Lung (tissue), 12 donors: ENCODE data around the gene ZDHHC7. TPM values are rescaled to one million over a fixed set of nuclear protein-coding genes. Genes with fewer than 3 reads are reported as not detected.
A peak's percentile ranks its signal among the peaks of the same experiment; 100 is the strongest.

Experiments
- ATAC-seq: fragments of 200-7000 bp; cut with Tn5 transposase; one replicate; pipeline ENCODE4 v1.9.1; 2020; ENCODE audit warnings: moderate number of reproducible peaks; ENCODE audit not compliant: insufficient read depth, low FRiP score
- DNase-seq, 3 donors: peaks; one replicate each; pipeline ENCODE4 v3.0.0-alpha.2; 2013 to 2017
- H3K27ac ChIP-seq, 2 donors: one replicate each; pipeline ENCODE4 v1.5.1; 2013; ENCODE audit warnings: mild to moderate bottlenecking in 2 of 2, moderate library complexity in 2 of 2, control low read depth in 1 of 2, inconsistent platforms in 1 of 2, low read depth in 1 of 2, low read length in 1 of 2
- H3K27me3 ChIP-seq, 3 donors: one replicate each; pipeline ENCODE4 v1.5.1; 2013; ENCODE audit warnings: low read length in 2 of 3; ENCODE audit not compliant: control insufficient read depth in 3 of 3, insufficient read depth in 3 of 3
- H3K36me3 ChIP-seq, 4 donors: one replicate each; pipeline ENCODE4 v1.5.1; 2013; ENCODE audit warnings: low read length in 4 of 4, mild to moderate bottlenecking in 1 of 4, moderate library complexity in 1 of 4; ENCODE audit not compliant: control insufficient read depth in 4 of 4, insufficient read depth in 4 of 4
- H3K4me1 ChIP-seq, 5 donors: one replicate each; pipeline ENCODE4 v1.5.1; 2013; ENCODE audit warnings: low read length in 5 of 5, mild to moderate bottlenecking in 2 of 5, moderate library complexity in 1 of 5; ENCODE audit not compliant: control insufficient read depth in 5 of 5, insufficient read depth in 5 of 5
- H3K4me3 ChIP-seq: one replicate; pipeline ENCODE4 v1.5.1; 2013; ENCODE audit warnings: mild to moderate bottlenecking, control low read depth, moderate library complexity
- H3K9ac ChIP-seq, 2 donors: one replicate each; pipeline ENCODE4 v1.5.1; 2013; ENCODE audit warnings: low read length in 2 of 2, control low read depth in 1 of 2; ENCODE audit not compliant: insufficient read depth in 1 of 2
- H3K9me3 ChIP-seq, 4 donors: one replicate each; pipeline ENCODE4 v1.5.1; 2013; ENCODE audit warnings: low read length in 3 of 4, mild to moderate bottlenecking in 1 of 4, moderate library complexity in 1 of 4; ENCODE audit not compliant: control insufficient read depth in 4 of 4, insufficient read depth in 3 of 4
- CTCF ChIP-seq: IDR thresholded peaks from 2 replicates; pipeline ENCODE4 v1.5.1; 2012; ENCODE audit warnings: mild to moderate bottlenecking; ENCODE audit errors: control extremely low read depth, extremely low read depth
- WGBS, 2 donors: extraction: QIAGEN DNeasy Blood & Tissue Kit; methylation state at CpG; one replicate each; pipeline ENCODE4 v1.1.7; 2013; 5-methylcytosine and 5-hydroxymethylcytosine counted together
- polyA plus RNA-seq, 2 donors: library from polyadenylated mRNA; stranded (reverse); fragments of 200-250 nt; gene quantifications; one replicate each; pipeline ENCODE4 v1.2.1, GENCODE V29; 2013
- total RNA-seq, 2 donors: library from RNA; depleted of rRNA in 1 of 2; stranded (reverse); fragments of >200 nt in 1 of 2; gene quantifications; one replicate each; pipeline ENCODE4 v1.2.1, GENCODE V29; 2014 to 2021
- donor health status: control.
- donor health status: control.
- donor health status: Bipolar disorder and iron deficiency.
- donor health status: healthy.
- donor health status: DM: yes; HTN: yes; CAD: no.

Gene ZDHHC7
- total and polyA plus RNA-seq, 4 donors: 23.6 to 61.1 (median 45.4) TPM

- H3K4me1 ChIP-seq: peaks cover 0 to 20% (median 13%) of the 10 kb centered on the region in 5 donors
- TF ChIP-seq CTCF: no peak
- H3K9ac ChIP-seq: no peak overlapping the region
- peaks cover 0 to 8% (median 0%) of the 10 kb centered on the region in 3 donors for H3K27me3 ChIP-seq
- 30 to 67% methylated on average over 16 of the region's 16 CpGs for WGBS, 2 donors
- no peak overlapping the region for H3K4me3 ChIP-seq
- ATAC-seq: no peak
- H3K27ac ChIP-seq: no peak overlapping the region
- peak; percentile 17 to 66 (median 50) for DNase-seq
- no peaks in the 10 kb centered on the region for H3K9me3 ChIP-seq
- peaks cover 0 to 2% (median 0%) of the 10 kb centered on the region in 4 donors for H3K36me3 ChIP-seq
Observed at GRCh38 chr16:85029981-85030401, 18.7 kb upstream of the ZDHHC7 start.

GRCh38 chr16:85029408-85029784, 18.1 kb upstream of the ZDHHC7 start:
- 37 to 54% methylated on average over 4 of the region's 4 CpGs for WGBS, 2 donors
- H3K9ac ChIP-seq: no peak overlapping the region
- H3K4me3 ChIP-seq: no peak overlapping the region
- peaks cover 0 to 2% (median 0%) of the 10 kb centered on the region in 4 donors for H3K36me3 ChIP-seq
- no peaks in the 10 kb centered on the region for H3K9me3 ChIP-seq
- ATAC-seq (no peak), DNase-seq (no peak)
- peaks cover 0 to 8% (median 0%) of the 10 kb centered on the region in 3 donors for H3K27me3 ChIP-seq
- no peak for TF ChIP-seq CTCF
- peaks cover 0 to 20% (median 12%) of the 10 kb centered on the region in 5 donors for H3K4me1 ChIP-seq
- H3K27ac ChIP-seq: no peak overlapping the region

GRCh38 chr16:85028685-85029407, 17.5 kb upstream of the ZDHHC7 start:
- TF ChIP-seq CTCF: no peak
- Histone ChIP-seq H3K9me3 (no peaks in the 10 kb centered on the region), H3K4me3 (peak overlapping the region; percentile 8), H3K36me3 (peaks cover 0 to 2% (median 0%) of the 10 kb centered on the region in 4 donors), H3K27ac (peak overlapping the region in 1 of 2 donors; percentile 71), H3K27me3 (peaks cover 0 to 8% (median 0%) of the 10 kb centered on the region in 3 donors), H3K4me1 (peaks cover 0 to 20% (median 12%) of the 10 kb centered on the region in 5 donors), H3K9ac (no peak overlapping the region)
- DNase-seq (no peak), ATAC-seq (peak; percentile 43)
- 36 to 42% methylated on average over 17 of the region's 17 CpGs for WGBS, 2 donors
